Left renal cortex interstitium (tissue), 4 donors: ENCODE results near the gene FNDC3B. TPM values are rescaled to one million over a fixed set of nuclear protein-coding genes. Genes with fewer than 3 reads are reported as not detected.
"Not testable (repeated sequence)": the region's sequence is repeated elsewhere in the genome, so short reads cannot be mapped to it uniquely, and the experiment has no call there.

Experiments
- DNase-seq, 4 donors: peaks; one replicate each; pipeline ENCODE4 v3.0.0-alpha.2; 2013; ENCODE audit warnings: low read depth in 4 of 4, low spot score in 2 of 4, missing footprints in 1 of 4
- polyA plus RNA-seq, 4 donors: library from polyadenylated mRNA; unstranded; fragments of 120-200 nt; gene quantifications; one replicate each; pipeline ENCODE4 v1.2.1, GENCODE V29; 2013; ENCODE audit not compliant: insufficient read length in 4 of 4

The FNDC3B gene
- 10 to 100 TPM; 53.6 to 63.8 (median 59.8) TPM for polyA plus RNA-seq

GRCh38 chr3:172039436-172040077 lies at the start of gene FNDC3B:
TSS of gene FNDC3B (plus strand) at chr3:172039578. CDS start at chr3:172112480, 72,902 bp downstream.
- DNase-seq: peak; percentile 82 to 94 (median 86)

GRCh38 chr3:171990239-171990638 lies 49.1 kb upstream of the FNDC3B start:
- DNase-seq: not testable (repeated sequence)

GRCh38 chr3:171991166-171991565 lies 48.2 kb upstream of the FNDC3B start:
- DNase-seq: no peak

- DNase-seq: no peak
These were observed 44.5 kb upstream of the FNDC3B start for GRCh38 chr3:171994646-171995428.

GRCh38 chr3:171995486-171995885 lies 43.9 kb upstream of the FNDC3B start:
- no peak for DNase-seq

- no peak for DNase-seq
These were observed 43.1 kb upstream of the FNDC3B start for GRCh38 chr3:171996178-171996817.

- not testable (repeated sequence) for DNase-seq
These were observed 40.6 kb upstream of the FNDC3B start for GRCh38 chr3:171998731-171999130.

- DNase-seq: not testable (repeated sequence)
These were observed 37.8 kb upstream of the FNDC3B start for GRCh38 chr3:172001616-172002015.

- no peak for DNase-seq
These were observed 36.8 kb upstream of the FNDC3B start for GRCh38 chr3:172002512-172003078.

- no peak for DNase-seq
These were observed 36.2 kb upstream of the FNDC3B start for GRCh38 chr3:172003146-172003545.

GRCh38 chr3:172007065-172007370 lies 32.4 kb upstream of the FNDC3B start:
- no peak for DNase-seq

GRCh38 chr3:172009803-172010202 lies 29.6 kb upstream of the FNDC3B start:
- no peak for DNase-seq

GRCh38 chr3:172012775-172013174 lies 26.6 kb upstream of the FNDC3B start:
- no peak for DNase-seq

- DNase-seq: no peak
These were observed 25.2 kb upstream of the FNDC3B start for GRCh38 chr3:172014145-172014544.

- DNase-seq: no peak
These were observed 21.0 kb upstream of the FNDC3B start for GRCh38 chr3:172018364-172018763.

GRCh38 chr3:172020763-172021162 lies 18.6 kb upstream of the FNDC3B start:
- no peak for DNase-seq

GRCh38 chr3:172021164-172021563 lies 18.2 kb upstream of the FNDC3B start:
- DNase-seq: no peak

- DNase-seq: no peak
These were observed 17.5 kb upstream of the FNDC3B start for GRCh38 chr3:172021859-172022258.

- no peak for DNase-seq
These were observed 15.5 kb upstream of the FNDC3B start for GRCh38 chr3:172023915-172024314.

GRCh38 chr3:172024679-172025078 lies 14.7 kb upstream of the FNDC3B start:
- DNase-seq: no peak

GRCh38 chr3:172029425-172030098 lies 9.8 kb upstream of the FNDC3B start:
- no peak for DNase-seq
